AG09309 (cell line): Measurements from ENCODE around the gene KCNQ4.
A peak's percentile ranks its signal among the peaks of the same experiment; 100 is the strongest.

ENCODE experiments used
- DNase-seq: peaks from one replicate; pipeline ENCODE4 v3.0.0-alpha.2; 2010; ENCODE audit warnings: low read depth
- H3K4me3 ChIP-seq: 2 replicates; pipeline ENCODE4 v1.5.1; 2011; ENCODE audit warnings: mild to moderate bottlenecking, low read depth, low read length, moderate library complexity; ENCODE audit not compliant: control insufficient read depth
- CTCF ChIP-seq: IDR thresholded peaks from 2 replicates; pipeline ENCODE4 v1.5.1; 2011; ENCODE audit warnings: mild to moderate bottlenecking, low read depth, low read length, inconsistent platforms; ENCODE audit not compliant: insufficient read depth, control insufficient read depth; ENCODE audit errors: missing control alignments

The KCNQ4 gene

GRCh38 chr1:40877698-40878097, 94.1 kb downstream of the KCNQ4 start:
- peak; percentile 68 for DNase-seq
- TF ChIP-seq CTCF = no peak
- H3K4me3 ChIP-seq = no peak overlapping the region

GRCh38 chr1:40878906-40879305, 95.3 kb downstream of the KCNQ4 start:
- no peak overlapping the region for H3K4me3 ChIP-seq
- no peak for TF ChIP-seq CTCF
- DNase-seq = no peak

- DNase-seq = no peak
- no peak for TF ChIP-seq CTCF
- H3K4me3 ChIP-seq = no peak overlapping the region
Observed at GRCh38 chr1:40879482-40880175, 96.0 kb downstream of the KCNQ4 start.

- no peak overlapping the region for H3K4me3 ChIP-seq
- no peak for DNase-seq
- TF ChIP-seq CTCF = no peak
Observed at GRCh38 chr1:40880813-40881549, 97.4 kb downstream of the KCNQ4 start.

- no peak for TF ChIP-seq CTCF
- no peak overlapping the region for H3K4me3 ChIP-seq
- no peak for DNase-seq
Observed at GRCh38 chr1:40884055-40884795, 100.6 kb downstream of the KCNQ4 start.

GRCh38 chr1:40886318-40887011, 102.9 kb downstream of the KCNQ4 start:
- no peak for TF ChIP-seq CTCF
- no peak overlapping the region for H3K4me3 ChIP-seq
- DNase-seq = no peak
